HG03469 (cell line): ENCODE data around the gene BBS7.

Experiments used
- ATAC-seq: cut with Tn5 transposase; IDR thresholded peaks from one replicate; pipeline ENCODE4 v1.9.1; 2021; ENCODE audit warnings: mild to moderate bottlenecking, moderate library complexity, moderate number of reproducible peaks; ENCODE audit not compliant: unreplicated experiment

Gene BBS7

DNA sequence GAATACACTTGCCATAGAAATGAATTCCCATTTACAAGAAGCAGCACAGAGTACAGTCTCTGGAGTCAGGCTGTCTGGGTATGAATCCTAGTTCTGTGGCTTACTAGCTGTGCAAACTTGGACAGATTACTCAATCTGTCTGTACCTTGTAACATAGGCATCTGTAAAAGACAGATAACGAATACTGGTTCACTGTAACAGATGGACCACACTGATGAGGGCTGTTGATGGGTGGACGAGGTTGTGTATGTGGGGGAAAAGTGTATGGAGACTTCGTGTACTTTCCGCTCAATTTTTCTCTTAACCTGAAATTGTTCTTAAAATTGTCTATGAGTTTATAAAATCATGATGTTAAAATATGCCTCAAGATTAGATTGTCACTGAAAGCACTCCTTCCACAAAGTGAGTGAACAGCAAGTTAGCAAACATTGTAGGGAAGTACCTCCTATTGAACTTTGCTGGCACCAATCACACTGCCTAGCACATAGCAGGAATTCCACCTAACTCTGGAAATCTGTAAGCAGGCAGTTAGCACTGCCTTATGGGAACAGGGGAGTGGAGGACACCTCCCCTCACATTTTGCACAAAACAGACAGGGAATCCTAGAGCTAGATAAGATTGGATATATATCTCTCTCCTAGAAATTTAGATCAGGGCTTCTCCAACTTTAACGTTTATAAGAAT is 75.6 kb downstream of the BBS7 start:
- no peak for ATAC-seq

DNA sequence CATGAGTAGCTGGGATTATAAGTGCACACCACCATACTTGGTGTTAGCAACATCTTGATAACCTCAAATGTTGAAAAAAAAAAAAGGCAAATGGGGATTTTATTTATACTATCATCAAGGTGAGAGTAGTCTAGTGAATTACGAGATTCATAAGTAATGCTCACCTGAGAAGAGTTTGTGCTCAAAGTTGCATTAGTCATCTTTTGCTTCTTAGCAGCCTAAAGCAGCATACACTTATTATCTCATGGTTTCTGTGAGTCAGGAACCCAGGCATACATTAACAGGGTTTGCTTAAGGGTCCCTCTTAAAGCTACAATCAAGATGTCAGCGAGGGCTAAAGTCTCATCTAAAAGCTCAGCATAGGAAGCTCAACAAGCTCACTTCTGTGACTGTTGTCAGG is 77.3 kb downstream of the BBS7 start:
- ATAC-seq, result no peak

DNA sequence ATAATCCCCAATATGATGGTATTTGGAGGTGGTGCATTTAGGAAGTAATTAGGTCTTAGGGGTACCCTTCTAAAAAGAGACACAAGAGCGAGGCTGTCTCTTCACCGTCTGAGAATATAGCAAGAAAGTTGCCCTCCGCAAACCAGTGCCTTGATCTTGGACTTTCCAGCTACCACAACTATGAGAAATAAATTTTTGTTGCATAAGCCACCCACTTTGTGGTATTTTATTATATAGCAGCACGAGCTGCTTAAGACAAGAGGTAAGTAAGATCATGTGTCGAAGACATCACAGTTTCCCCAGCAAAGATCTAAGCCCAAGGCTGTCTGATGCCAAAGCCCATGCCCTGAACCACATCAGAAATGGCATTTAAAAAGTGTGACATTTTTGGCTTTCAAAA is 78.8 kb downstream of the BBS7 start:
- no peak for ATAC-seq

DNA sequence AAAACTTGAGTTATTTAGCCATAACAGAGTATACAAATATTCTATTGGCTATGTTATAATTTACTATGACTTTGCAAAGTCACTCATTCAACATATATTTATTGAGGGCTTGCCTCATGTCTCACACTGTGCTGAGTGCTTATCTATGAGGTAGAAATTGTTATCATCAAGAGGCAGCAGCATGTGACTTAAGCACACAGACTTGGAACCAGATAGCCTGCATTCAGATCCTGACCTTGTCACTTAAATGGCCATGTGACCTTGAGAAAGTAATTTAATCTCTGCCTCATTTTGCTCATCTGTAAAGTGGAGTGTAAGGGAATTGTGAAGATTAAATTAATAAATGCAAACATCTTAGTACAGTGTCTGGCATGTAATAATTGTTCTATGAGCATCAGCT is 79.3 kb downstream of the BBS7 start:
- no peak for ATAC-seq

DNA sequence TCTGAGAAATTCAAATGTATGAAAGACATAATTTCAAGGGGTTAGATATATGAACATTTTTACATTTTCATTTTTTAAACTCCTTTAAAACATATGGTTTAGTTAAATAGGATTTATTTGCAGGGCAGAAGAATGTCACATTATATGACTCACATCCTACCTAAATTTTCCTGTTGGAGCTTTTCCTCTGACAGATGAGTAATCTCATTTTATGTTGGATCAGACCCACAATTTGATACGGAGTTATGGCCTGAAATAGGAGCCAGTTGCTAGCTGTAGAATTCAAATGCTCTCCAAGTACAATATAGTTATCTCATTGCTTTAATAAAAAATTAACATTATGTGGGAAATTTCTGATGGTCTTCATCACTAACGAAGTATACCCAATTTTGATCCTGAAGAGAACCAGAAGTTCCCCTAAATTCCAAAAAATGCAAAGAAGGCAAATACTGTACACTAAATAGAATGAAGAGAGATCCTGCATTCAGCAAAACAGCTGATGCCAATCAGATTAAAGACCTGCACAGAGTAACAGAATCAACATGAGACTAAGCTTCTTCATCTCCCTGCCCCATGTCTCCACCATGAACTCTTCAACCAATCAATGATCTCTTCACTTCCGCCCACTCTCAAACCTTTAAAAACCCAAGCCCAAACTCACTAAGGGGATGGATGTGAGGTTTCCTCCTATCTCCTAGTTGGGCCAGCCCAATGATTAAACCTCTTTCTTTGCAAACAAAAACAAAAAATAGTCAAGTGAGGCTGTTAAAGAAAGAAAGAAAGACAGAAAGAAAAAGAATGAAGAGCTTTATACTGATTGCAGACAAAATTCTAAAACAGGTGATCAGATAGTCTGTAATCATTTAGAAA is 80.1 kb downstream of the BBS7 start:
- no peak for ATAC-seq

DNA sequence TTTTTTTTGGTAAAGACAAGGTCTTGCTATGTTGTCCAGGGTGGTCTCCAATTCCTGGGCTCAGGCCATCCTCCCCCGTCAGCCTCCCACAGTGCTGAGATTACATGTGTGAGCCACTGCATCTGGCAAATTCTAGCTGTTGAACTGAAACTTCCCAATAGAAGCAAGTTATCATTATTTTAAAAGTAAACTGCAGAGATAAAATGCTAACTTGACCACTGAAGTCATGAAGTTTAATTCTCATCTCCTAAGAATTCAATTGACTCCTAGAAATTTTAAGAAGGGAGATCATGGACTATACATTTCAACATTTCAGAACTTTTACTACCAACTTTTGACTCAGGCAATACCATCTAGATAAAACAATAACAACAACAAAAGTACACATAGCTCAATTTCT is 80.8 kb downstream of the BBS7 start:
- ATAC-seq, result no peak

DNA sequence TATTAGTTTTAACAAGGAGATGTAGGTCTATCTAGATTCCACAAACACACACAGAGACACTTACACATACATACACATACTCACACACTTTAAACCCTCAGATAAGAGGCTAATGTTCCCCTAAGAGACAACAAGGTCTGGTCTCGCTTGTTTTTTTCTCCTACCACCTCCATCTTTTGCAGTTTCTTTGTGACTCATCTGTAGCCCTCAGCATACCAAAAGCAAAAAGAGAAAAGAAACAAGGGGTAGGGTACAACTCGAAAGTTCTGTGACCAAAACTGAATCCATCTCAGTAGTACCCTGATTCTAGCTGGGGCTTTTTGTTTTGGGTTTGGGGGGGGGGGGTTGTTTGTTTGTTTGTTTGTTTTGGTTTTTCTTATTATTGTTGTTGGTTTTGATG is 81.4 kb downstream of the BBS7 start:
- peak; percentile 87 for ATAC-seq

DNA sequence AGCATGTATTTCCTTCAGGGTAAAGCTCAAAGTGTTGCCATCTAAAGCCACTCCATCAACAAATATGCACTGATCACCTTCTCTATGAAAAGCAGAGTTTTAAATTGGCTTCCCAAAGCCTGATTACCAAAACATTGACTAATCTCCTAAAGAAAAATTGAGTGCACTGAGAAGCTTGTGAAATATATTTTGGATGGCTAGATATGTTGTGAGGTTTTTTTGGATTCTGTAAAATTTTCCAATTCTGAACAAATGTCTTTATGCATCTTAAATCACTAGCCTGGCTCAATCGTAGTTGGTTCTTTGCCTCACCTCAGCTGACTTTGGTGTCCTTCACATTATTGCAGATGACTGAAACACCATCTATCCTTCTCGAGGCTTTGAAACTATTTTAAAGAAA is 84.1 kb downstream of the BBS7 start:
- ATAC-seq, result no peak

DNA sequence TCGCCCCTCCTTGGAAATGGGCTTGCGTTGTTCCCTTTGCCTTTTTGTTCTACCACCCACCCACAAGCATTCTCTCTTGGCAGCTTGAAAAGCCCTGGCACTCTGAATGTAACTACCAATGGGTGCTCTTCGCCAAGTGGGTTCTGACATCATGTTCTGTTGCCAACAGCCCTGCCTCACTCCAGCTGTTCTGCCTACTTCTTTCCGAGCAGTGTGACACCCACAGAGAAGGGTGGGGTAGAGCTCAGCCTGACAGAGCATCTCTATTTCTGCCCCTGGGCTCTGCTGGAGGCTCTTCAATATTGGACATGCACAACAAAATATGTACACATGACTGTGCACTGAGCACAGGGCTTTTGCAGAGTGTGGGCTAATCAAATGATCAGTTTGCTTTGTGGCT is 84.8 kb downstream of the BBS7 start:
- ATAC-seq, result no peak

DNA sequence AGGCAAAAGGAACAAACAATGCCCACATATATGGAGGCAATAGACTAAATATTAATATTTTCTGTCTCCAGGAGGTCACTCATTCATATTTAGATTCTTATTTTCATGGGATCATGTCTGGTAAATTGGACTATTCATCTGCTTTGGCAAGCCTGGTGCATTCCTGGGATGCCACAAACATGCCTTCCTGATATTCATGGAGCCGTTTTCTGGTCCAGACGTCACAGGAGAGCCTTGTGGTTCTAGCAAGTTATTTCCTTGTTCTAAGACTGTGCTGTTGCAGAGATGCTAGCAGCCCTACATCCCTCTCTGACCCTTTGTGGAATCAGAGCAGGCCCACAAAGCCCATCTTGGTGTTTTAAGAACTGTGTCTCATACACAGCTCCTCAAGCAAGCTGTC is 85.3 kb downstream of the BBS7 start:
- no peak for ATAC-seq

DNA sequence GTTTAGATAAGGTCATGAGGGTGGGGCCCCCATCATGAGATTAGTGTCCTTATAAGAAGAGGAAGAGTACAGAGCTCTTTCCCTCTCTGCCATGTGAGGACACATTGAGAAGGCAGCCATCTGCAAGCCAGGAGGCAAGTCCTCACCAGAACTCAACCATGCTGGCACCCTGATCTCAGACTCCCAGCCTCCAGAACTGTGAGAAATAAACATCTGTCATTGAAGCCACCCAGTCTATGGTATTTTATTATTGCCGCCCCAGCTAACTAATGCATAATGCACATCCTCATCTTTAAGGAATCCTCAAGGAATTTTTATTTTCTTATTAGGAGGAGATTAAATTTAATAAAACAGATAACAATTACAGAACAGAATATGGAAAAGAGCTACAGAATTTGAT is 85.9 kb downstream of the BBS7 start:
- ATAC-seq, result no peak

DNA sequence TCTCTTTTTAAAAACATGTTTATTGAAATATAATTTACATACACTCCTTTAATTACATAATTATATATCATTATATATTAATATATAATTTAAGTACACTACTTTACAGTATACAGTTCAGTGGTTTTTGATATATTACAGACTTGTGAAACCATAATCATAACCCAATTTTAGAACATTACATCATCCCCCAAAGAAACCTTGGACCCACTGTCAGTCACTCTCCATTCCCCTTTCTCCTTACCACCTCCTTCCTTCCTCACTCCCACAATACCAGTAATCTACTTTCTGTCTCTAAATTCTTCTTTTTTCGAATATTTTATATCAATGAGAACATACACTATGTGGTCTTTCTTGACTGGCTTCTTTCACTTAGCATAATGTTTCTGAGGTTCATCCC is 87.1 kb downstream of the BBS7 start:
- no peak for ATAC-seq

DNA sequence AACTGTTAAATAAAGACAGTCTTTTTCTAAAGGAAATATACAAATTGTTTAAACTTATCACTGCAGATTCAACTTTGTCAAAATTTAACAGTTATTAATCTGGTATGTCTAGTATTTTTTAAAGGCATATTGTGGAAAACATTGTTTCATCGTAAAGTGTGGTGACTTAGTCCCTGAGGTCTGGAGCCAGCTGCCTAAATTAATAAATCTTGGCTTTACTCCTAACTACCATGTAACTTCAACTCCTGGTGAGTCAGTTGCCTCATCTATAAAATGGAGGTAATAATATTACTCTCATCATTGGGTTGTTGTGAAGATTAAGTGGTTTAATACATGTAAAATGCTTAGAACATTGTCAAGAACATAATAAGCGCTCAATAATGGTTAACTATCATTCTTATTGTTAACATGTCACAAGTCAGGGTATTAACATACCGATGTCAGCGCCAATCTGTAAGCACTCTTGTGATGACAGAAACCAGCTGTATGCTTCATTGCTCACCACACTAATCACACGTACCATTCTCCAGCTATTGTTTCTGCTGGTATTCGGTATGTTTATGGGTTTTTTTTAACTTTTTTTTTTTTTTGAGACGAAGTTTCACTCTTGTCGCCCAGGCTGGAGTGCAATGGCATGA is 91.2 kb downstream of the BBS7 start:
- ATAC-seq, result no peak

DNA sequence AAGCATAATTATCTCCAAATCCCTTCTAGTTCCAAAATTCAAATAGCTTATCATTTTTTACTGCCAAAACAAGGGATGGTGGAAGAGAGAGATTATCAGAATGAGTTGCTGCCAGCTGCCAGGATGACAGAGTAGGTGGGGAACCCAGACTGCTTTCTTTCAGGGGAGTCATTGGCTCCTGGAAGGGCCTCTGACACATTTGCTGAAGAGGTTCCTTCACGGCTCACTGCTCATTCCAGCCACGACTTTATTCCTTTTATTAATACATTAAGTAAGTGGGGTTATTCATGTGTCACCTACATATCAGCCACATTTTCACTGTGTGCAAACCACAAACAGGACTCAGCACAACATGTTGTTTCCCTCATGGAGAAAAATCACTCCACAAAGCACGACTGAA is 92.6 kb downstream of the BBS7 start:
- ATAC-seq, result peak; percentile 71

DNA sequence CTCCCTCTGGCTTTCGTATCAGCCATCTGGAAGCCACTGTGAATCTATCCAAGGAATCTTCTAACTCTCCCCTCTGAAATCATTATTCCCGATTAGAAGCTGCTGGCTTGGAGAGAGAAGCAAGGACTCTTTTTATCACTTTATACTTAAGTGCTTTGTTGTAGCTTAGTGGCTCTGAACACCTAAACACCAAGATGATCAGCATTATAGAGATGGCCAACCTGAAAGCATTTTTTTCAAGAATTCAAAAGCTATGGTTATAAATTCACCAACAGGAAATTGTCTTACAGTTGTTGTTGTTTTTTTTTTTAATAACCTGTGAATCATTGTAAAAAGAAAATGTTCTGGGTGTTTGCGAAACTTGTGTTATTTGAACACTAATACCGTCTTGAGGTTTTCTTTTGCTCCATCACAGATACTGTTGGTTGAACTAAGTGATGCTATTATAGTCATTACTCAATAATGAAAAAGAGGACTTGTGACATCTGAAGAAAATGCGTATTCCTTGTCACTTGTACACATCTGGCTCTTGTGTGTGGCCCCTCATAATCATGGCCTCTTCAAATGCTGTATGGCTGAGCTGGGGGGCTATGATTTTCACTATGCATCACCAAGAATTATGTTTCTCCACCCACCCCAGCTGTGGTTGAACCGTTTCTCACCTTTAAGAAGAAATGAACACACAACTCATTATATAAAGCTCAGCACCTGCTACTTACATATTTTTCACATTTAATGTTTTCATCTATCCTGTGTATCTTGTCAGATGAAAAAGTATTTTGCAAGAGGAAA is 93.5 kb downstream of the BBS7 start:
- no peak for ATAC-seq
